Left lung (tissue), 10 donors: ENCODE results near the gene MAP1LC3A. TPM values are rescaled to one million over a fixed set of nuclear protein-coding genes. Genes with fewer than 3 reads are reported as not detected.

Source experiments
- ATAC-seq: fragments of 200-7000 bp; cut with Tn5 transposase; one replicate; pipeline ENCODE4 v1.9.1; 2020; ENCODE audit warnings: moderate library complexity
- DNase-seq, 4 donors: peaks; one replicate each; pipeline ENCODE4 v3.0.0-alpha.2; 2013 to 2020
- H3K27ac ChIP-seq, 2 donors: fragments of 200-600 bp; sonication (generic) in 1 of 2; one replicate each; pipeline versions ENCODE4 v1.5.0 to v1.8.0; 2020 to 2021
- H3K27me3 ChIP-seq, 2 donors: fragments of 200-600 bp; sonication (generic) in 1 of 2; one replicate each; pipeline versions ENCODE4 v1.5.0 to v1.8.0; 2020 to 2021
- H3K36me3 ChIP-seq, 2 donors: fragments of 200-600 bp; sonication (generic) in 1 of 2; one replicate each; pipeline versions ENCODE4 v1.5.0 to v1.8.0; 2020 to 2021
- H3K4me1 ChIP-seq, 2 donors: fragments of 200-600 bp; one replicate each; pipeline ENCODE4 v1.8.0; 2021
- H3K4me3 ChIP-seq, 2 donors: fragments of 200-600 bp; sonication (generic) in 1 of 2; one replicate each; pipeline versions ENCODE4 v1.5.0 to v1.8.0; 2020 to 2021; ENCODE audit warnings: mild to moderate bottlenecking in 1 of 2
- H3K9me3 ChIP-seq, 2 donors: fragments of 200-600 bp; sonication (generic) in 1 of 2; one replicate each; pipeline versions ENCODE4 v1.5.0 to v1.8.0; 2020 to 2021
- CTCF ChIP-seq, 2 donors: fragments of 200-600 bp; sonication (generic) in 1 of 2; IDR thresholded peaks; one replicate each; pipeline versions ENCODE4 v1.5.0 to v1.8.0; 2021; ENCODE audit warnings: antibody characterized with exemption in 2 of 2
- intact Hi-C, 2 donors: fragments of 100-400 bp; cut with DNase I; formaldehyde crosslinking; loops; one replicate each; pipeline versions ENCODE4 v1.11.2 to v1.14.2; 2022
- polyA plus RNA-seq, 6 donors: library from polyadenylated mRNA; unstranded; fragments of 120-200 nt; gene quantifications; one replicate each; pipeline ENCODE4 v1.2.1, GENCODE V29; 2013; ENCODE audit not compliant: insufficient read length in 6 of 6
- total RNA-seq, 2 donors: library from RNA; stranded (reverse); fragmentation: NEBNext Ultra II Directional; extraction: Animal tissue kit (Norgen Biotek cat#: 25700); gene quantifications; one replicate each; pipeline ENCODE4 v1.2.1, GENCODE V29; 2021
- donor health status: DM: no; HTN: yes; CAD: no.
- donor health status: DM: no; HTN: no; CAD: no.

The MAP1LC3A gene
- total and polyA plus RNA-seq, 8 donors = 17.4 to 68.8 (median 32.3) TPM

- Histone ChIP-seq H3K4me1 (peaks cover 0 to 25% of the 10 kb centered on the region in 2 donors), H3K4me3 (no peak overlapping the region), H3K9me3 (no peaks in the 10 kb centered on the region), H3K27me3 (no peaks in the 10 kb centered on the region), H3K27ac (no peak overlapping the region), H3K36me3 (peaks cover 0 to 36% of the 10 kb centered on the region in 2 donors)
- DNase-seq (no peak), ATAC-seq (no peak)
- intact Hi-C loops = no loop called here
- TF ChIP-seq CTCF (IDR thresholded peaks at IDR 0.05) = no peak
These were observed 15.2 kb downstream of the MAP1LC3A start for GRCh38 chr20:34573541-34574300.

GRCh38 chr20:34574426-34574825 is 15.9 kb downstream of the MAP1LC3A start:
- H3K9me3 ChIP-seq = no peaks in the 10 kb centered on the region
- H3K4me1 ChIP-seq = peaks cover 0 to 31% of the 10 kb centered on the region in 2 donors
- intact Hi-C loops = no loop called here
- peaks cover 0 to 36% of the 10 kb centered on the region in 2 donors for H3K36me3 ChIP-seq
- DNase-seq = no peak
- H3K27me3 ChIP-seq = no peaks in the 10 kb centered on the region
- TF ChIP-seq CTCF (IDR thresholded peaks at IDR 0.05) = no peak
- H3K27ac ChIP-seq = no peak overlapping the region
- H3K4me3 ChIP-seq = no peak overlapping the region
- no peak for ATAC-seq

- H3K27me3 ChIP-seq = no peaks in the 10 kb centered on the region
- no peak overlapping the region for H3K27ac ChIP-seq
- H3K4me1 ChIP-seq = peaks cover 0 to 31% of the 10 kb centered on the region in 2 donors
- no peak for TF ChIP-seq CTCF (IDR thresholded peaks at IDR 0.05)
- no peaks in the 10 kb centered on the region for H3K9me3 ChIP-seq
- no peak overlapping the region for H3K4me3 ChIP-seq
- intact Hi-C loops = no loop called here
- ATAC-seq = no peak
- peaks cover 0 to 36% of the 10 kb centered on the region in 2 donors for H3K36me3 ChIP-seq
- no peak for DNase-seq
These were observed 16.3 kb downstream of the MAP1LC3A start for GRCh38 chr20:34574861-34575260.

GRCh38 chr20:34575271-34575670 is 16.8 kb downstream of the MAP1LC3A start:
- Histone ChIP-seq H3K27me3 (no peaks in the 10 kb centered on the region), H3K36me3 (peaks cover 0 to 36% of the 10 kb centered on the region in 2 donors), H3K27ac (no peak overlapping the region), H3K4me1 (peaks cover 0 to 31% of the 10 kb centered on the region in 2 donors), H3K4me3 (no peak overlapping the region), H3K9me3 (no peaks in the 10 kb centered on the region)
- DNase-seq (no peak), ATAC-seq (no peak)
- intact Hi-C loops = no loop called here
- no peak for TF ChIP-seq CTCF (IDR thresholded peaks at IDR 0.05)

GRCh38 chr20:34575756-34576155 is 17.2 kb downstream of the MAP1LC3A start:
- Histone ChIP-seq H3K4me1 (peaks cover 0 to 27% of the 10 kb centered on the region in 2 donors), H3K27ac (no peak overlapping the region), H3K9me3 (no peaks in the 10 kb centered on the region), H3K27me3 (no peaks in the 10 kb centered on the region), H3K36me3 (peaks cover 0 to 38% of the 10 kb centered on the region in 2 donors), H3K4me3 (no peak overlapping the region)
- no peak for ATAC-seq
- intact Hi-C loops = no loop called here
- no peak for TF ChIP-seq CTCF (IDR thresholded peaks at IDR 0.05)
- no peak for DNase-seq
